ENCODE results near the gene PPP3R1.

The PPP3R1 gene

GRCh38 chr2:68230241-68231060 is 21.9 kb downstream of the PPP3R1 start:
- no peak for DNase-seq

GRCh38 chr2:68226794-68227193 is 25.5 kb downstream of the PPP3R1 start:
- DNase-seq = no peak

GRCh38 chr2:68225119-68225632 is 27.2 kb downstream of the PPP3R1 start:
- no peak for DNase-seq

- DNase-seq = no peak
Observed at GRCh38 chr2:68223419-68223818, 28.9 kb downstream of the PPP3R1 start.

GRCh38 chr2:68222287-68222686 is 30.0 kb downstream of the PPP3R1 start:
- DNase-seq = no peak

- no peak for DNase-seq
Observed at GRCh38 chr2:68218343-68218901, 33.9 kb downstream of the PPP3R1 start.

GRCh38 chr2:68217729-68218128 is 34.6 kb downstream of the PPP3R1 start:
- no peak for DNase-seq

- DNase-seq = no peak
Observed at GRCh38 chr2:68216454-68217310, 35.6 kb downstream of the PPP3R1 start.

GRCh38 chr2:68214381-68214780 is 38.0 kb downstream of the PPP3R1 start:
- no peak for DNase-seq

GRCh38 chr2:68206793-68207192 is 45.5 kb downstream of the PPP3R1 start:
- no peak for DNase-seq

GRCh38 chr2:68203587-68203986 is 48.7 kb downstream of the PPP3R1 start:
- DNase-seq = no peak

GRCh38 chr2:68200157-68200787 is 52.1 kb downstream of the PPP3R1 start:
- no peak for DNase-seq

- DNase-seq = peak; percentile 26 to 53
Observed at GRCh38 chr2:68196120-68196716, 56.1 kb downstream of the PPP3R1 start.

GRCh38 chr2:68195096-68195495 is 57.2 kb downstream of the PPP3R1 start:
- DNase-seq = no peak

- no peak for DNase-seq
Observed at GRCh38 chr2:68193787-68194372, 58.5 kb downstream of the PPP3R1 start.

- no peak for DNase-seq
Observed at GRCh38 chr2:68193144-68193543, 59.2 kb downstream of the PPP3R1 start.

GRCh38 chr2:68190991-68191731 is 61.2 kb downstream of the PPP3R1 start:
- DNase-seq = no peak

GRCh38 chr2:68189991-68190784 is 62.1 kb downstream of the PPP3R1 start:
- DNase-seq = no peak

GRCh38 chr2:68188831-68189230 is 63.5 kb downstream of the PPP3R1 start:
- DNase-seq = no peak

- DNase-seq = no peak
Observed at GRCh38 chr2:68187329-68187728, 65.0 kb downstream of the PPP3R1 start.

All from activated CD4-positive, alpha-beta T cell treated with anti-CD3 and anti-CD28 coated beads, Interleukin-2, amount 50 U/mL, for 48 hours (primary cell).